ENCODE data around the gene SUPT16H.

The SUPT16H gene

DNA sequence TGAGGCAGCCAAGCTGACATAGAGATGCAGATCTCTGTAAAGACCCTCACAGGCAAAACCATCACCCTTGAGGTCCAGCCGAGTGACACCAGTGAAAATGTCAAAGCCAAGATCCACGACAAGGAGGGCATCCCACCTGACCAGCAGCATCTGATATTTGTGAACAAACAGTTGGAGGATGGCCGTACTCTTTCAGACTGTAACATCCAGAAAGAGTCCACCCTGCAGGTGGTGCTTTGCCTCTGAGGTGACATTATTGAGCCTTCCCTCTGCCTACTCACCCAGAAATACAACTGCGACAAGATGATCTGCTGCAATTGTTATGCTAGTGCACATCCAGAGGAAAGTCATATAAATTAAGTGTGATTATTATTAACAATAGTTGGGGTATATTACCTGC, 15.1 kb upstream of the SUPT16H start:
- Mint-ChIP-seq H3K36me3 (ENCODE audit: low read depth) (peaks cover 78% of the 10 kb centered on the region), H3K27ac (no peak overlapping the region), H3K9me3 (no peaks in the 10 kb centered on the region), H3K27me3 (ENCODE audit: low read depth, poor library complexity) (peaks cover 3% of the 10 kb centered on the region), H3K4me1 (no peaks in the 10 kb centered on the region), H3K4me3 (no peak overlapping the region)
- no peak for DNase-seq
- TF ChIP-seq, protein P1, sequence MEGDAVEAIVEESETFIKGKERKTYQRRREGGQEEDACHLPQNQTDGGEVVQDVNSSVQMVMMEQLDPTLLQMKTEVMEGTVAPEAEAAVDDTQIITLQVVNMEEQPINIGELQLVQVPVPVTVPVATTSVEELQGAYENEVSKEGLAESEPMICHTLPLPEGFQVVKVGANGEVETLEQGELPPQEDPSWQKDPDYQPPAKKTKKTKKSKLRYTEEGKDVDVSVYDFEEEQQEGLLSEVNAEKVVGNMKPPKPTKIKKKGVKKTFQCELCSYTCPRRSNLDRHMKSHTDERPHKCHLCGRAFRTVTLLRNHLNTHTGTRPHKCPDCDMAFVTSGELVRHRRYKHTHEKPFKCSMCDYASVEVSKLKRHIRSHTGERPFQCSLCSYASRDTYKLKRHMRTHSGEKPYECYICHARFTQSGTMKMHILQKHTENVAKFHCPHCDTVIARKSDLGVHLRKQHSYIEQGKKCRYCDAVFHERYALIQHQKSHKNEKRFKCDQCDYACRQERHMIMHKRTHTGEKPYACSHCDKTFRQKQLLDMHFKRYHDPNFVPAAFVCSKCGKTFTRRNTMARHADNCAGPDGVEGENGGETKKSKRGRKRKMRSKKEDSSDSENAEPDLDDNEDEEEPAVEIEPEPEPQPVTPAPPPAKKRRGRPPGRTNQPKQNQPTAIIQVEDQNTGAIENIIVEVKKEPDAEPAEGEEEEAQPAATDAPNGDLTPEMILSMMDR (IDR thresholded peaks at IDR 0.05), result no peak

DNA sequence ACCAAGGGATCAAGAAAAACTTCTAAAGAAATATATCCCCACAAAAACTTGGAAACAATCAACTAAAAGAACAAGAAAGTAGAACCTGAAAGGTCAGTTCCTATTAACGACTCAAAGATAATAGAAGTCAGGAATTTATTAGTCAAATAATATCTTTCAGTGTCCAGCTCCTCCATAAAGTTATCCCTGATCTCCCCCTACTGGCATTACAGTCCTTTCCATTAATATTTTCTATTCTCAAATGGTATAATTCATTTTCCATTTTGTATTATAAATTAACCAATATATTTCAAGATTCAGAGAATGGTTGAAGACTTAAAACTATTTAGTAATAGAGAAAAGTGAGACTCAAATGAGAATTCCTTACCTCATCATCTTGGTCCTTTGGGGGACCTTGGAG, 11.6 kb upstream of the SUPT16H start:
- no peak overlapping the region for H3K4me3 Mint-ChIP-seq
- H3K27ac Mint-ChIP-seq, result no peak overlapping the region
- no peak for DNase-seq
- no peaks in the 10 kb centered on the region for H3K9me3 Mint-ChIP-seq
- TF ChIP-seq, protein P1 (IDR thresholded peaks at IDR 0.05), result no peak
- no peaks in the 10 kb centered on the region for H3K27me3 Mint-ChIP-seq (ENCODE audit: low read depth, poor library complexity)
- H3K36me3 Mint-ChIP-seq (ENCODE audit: low read depth), result peaks cover 81% of the 10 kb centered on the region
- no peaks in the 10 kb centered on the region for H3K4me1 Mint-ChIP-seq

DNA sequence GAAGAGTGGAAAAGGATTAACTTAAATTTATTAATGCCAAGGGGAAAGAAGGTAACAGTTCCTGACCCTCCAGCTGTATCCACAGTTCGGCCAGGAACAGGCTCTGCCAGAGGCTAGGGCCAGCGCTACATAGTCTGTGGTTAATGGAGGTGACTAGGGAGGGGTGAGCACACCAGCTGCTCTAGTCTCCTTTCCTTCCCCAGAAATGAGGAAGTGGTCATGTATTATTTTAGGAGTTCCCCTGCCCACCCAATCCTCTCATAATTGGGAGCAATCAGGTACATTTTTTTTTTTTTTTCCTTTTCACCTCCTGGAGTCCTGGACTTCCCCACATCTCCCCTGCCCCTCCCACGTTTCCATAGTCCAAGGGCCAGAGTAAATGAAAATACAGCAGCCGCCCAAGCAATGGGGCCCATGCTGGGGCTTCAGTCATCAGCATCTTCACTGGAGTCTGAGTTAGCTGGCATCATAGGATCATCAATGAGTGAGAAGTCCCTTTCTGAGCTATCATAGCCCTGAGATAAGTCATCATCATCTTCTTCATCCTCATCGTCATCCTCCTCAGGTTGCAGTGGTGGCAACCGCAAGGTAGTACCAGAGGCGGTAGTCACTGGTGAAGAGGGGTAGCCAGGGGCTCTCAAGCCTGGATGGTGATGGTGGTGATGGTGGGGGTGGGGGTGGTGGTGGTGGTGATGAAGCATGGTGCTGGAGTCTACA, 1.5 kb upstream of the SUPT16H start:
- peaks cover 42% of the 10 kb centered on the region for H3K36me3 Mint-ChIP-seq (ENCODE audit: low read depth)
- H3K4me3 Mint-ChIP-seq, result peak overlapping the region; percentile 54
- H3K27me3 Mint-ChIP-seq (ENCODE audit: low read depth, poor library complexity), result peaks cover 2% of the 10 kb centered on the region
- no peaks in the 10 kb centered on the region for H3K9me3 Mint-ChIP-seq
- no peak for DNase-seq
- TF ChIP-seq, protein P1 (IDR thresholded peaks at IDR 0.05), result no peak
- H3K4me1 Mint-ChIP-seq, result peaks cover 36% of the 10 kb centered on the region
- peak overlapping the region; percentile 100 for H3K27ac Mint-ChIP-seq

DNA sequence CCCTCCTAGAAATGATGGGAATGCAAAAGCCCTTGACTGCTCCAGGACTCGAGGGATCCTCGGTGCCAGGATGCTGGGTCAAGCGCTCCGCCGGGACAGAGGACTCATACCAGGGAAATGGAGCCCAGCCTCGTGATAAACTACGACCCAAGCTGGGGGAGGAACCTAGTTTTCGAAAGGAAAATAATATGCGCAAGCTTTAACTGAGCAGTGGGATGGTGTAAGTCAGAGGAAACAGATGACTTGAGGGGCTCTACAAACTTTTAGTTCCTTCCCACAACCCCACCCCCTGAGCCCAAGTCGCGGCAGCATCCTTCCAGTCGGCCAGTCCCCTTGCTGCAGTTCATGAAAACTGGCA, 654 bp upstream of the SUPT16H start:
- DNase-seq, result no peak
- Mint-ChIP-seq H3K4me3 (peak overlapping the region; percentile 98), H3K36me3 (ENCODE audit: low read depth) (peaks cover 35% of the 10 kb centered on the region), H3K27ac (peak overlapping the region; percentile 100), H3K9me3 (no peaks in the 10 kb centered on the region), H3K4me1 (peaks cover 36% of the 10 kb centered on the region), H3K27me3 (ENCODE audit: low read depth, poor library complexity) (peaks cover 2% of the 10 kb centered on the region)
- TF ChIP-seq, protein P1 (IDR thresholded peaks at IDR 0.05), result no peak

DNA sequence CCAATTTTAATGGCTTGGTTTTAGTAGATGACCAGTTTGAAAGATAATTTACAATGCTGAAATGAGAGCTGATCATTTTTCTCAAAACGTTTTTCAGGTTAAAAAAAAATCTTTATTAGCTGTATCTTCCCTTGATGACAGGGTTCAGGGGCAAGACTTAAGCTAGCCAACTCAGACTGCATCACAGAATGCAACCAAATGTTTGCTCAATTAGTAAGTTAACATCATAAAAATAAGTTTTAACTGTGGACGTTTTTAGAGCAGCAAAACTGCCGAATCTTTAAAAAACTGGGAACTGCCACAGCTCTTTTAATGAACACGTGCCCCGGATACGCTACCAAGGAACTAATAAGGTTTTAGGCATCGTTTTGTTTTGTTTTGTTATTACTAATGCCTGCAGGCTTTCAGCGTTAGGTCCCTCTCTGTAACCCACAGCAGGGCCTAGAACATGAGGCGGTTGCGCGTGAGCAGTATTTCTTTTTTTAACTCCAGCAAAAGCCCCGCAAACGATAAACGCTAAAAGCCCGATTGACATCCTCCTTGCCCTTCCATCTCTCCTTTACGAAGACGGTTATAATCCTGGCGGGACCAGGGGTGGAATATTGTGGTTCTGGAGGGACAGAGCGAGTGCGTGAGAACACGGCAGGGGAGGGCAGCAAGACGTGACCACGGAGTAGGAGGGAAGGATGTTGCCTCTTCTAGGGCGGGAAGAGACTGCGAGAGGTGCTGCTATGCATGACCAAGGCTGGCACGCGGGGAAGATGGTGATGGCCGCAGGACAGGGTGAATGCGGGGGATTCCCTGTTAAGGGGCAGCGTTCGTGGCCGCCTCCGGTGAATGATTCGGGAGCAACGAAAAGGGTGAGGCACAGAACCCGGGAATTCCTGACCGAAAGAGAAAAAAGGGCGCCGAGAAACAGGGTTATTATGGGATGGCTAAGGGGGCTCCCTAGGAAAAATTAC, 652 bp downstream of the SUPT16H start:
- no peaks in the 10 kb centered on the region for H3K9me3 Mint-ChIP-seq
- peaks cover 36% of the 10 kb centered on the region for H3K4me1 Mint-ChIP-seq
- TF ChIP-seq, protein P1 (IDR thresholded peaks at IDR 0.05), result no peak
- peaks cover 30% of the 10 kb centered on the region for H3K36me3 Mint-ChIP-seq (ENCODE audit: low read depth)
- peaks cover 2% of the 10 kb centered on the region for H3K27me3 Mint-ChIP-seq (ENCODE audit: low read depth, poor library complexity)
- DNase-seq, result peak; percentile 57
- peak overlapping the region; percentile 98 for H3K4me3 Mint-ChIP-seq
- peak overlapping the region; percentile 100 for H3K27ac Mint-ChIP-seq

All from nephron progenitor cell (in vitro differentiated cells).